ENCODE data around the gene GPR158.

DNA sequence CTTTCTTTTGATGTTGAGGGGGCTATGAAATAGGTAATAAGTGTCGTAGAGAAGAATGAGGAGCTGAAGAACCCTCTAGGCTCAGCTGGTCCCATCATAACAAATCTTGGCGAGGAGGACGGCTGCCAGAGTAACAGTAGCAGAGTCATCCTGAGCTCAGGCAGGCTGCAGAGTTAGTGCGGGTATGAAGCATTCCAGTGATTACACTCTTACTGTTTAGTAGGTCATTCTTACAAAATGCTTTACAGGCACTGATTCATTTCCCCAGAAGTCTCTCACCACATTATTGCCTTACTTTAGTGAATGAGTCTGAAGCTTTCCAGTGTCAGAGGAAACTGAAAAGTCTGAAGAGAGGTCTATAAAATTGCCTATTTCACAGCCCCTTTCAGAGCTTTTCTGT is 43.9 kb upstream of the GPR158 start:
- no peak for TF ChIP-seq ARID2 (IDR thresholded peaks at IDR 0.05)
- no peak for TF ChIP-seq TBL1XR1 (IDR thresholded peaks at IDR 0.05; ENCODE audit: low read length in 2 of 2)
- TF ChIP-seq ZNF12 (CRISPR knock-in tag; IDR thresholded peaks at IDR 0.05) = no peak
- TF ChIP-seq, protein P1, sequence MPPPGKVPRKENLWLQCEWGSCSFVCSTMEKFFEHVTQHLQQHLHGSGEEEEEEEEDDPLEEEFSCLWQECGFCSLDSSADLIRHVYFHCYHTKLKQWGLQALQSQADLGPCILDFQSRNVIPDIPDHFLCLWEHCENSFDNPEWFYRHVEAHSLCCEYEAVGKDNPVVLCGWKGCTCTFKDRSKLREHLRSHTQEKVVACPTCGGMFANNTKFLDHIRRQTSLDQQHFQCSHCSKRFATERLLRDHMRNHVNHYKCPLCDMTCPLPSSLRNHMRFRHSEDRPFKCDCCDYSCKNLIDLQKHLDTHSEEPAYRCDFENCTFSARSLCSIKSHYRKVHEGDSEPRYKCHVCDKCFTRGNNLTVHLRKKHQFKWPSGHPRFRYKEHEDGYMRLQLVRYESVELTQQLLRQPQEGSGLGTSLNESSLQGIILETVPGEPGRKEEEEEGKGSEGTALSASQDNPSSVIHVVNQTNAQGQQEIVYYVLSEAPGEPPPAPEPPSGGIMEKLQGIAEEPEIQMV (tag; conservative IDR thresholded peaks at IDR 0.05; ENCODE audit: low read depth) = no peak
- no peak for TF ChIP-seq IRF1 (CRISPR knock-in tag; IDR thresholded peaks at IDR 0.05; ENCODE audit: borderline replicate concordance)
- no peak for TF ChIP-seq GABPB1 (CRISPR knock-in tag; IDR thresholded peaks at IDR 0.05)
- TF ChIP-seq ZNF23 (CRISPR knock-in tag; IDR thresholded peaks at IDR 0.05) = no peak
- TF ChIP-seq FOS (IDR thresholded peaks at IDR 0.05; ENCODE audit: extremely low read depth, insufficient read length) = no peak
- TF ChIP-seq IFI16 (CRISPR knock-in tag; IDR thresholded peaks at IDR 0.05) = no peak
